ENCODE measurements around the gene NGFR. TPM values are rescaled to one million over a fixed set of nuclear protein-coding genes. Genes with fewer than 3 reads are reported as not detected.
A peak's percentile ranks its signal among the peaks of the same experiment; 100 is the strongest.

NGFR gene
- polyA plus RNA-seq, 4 donors, result 5.7 to 9.0 (median 6.2) TPM

GRCh38 chr17:49513044-49513395 is 17.9 kb downstream of the NGFR start:
- no peak for DNase-seq (ENCODE audit: low read depth in 4 of 4, low spot score in 3 of 4)

- DNase-seq (ENCODE audit: low read depth in 4 of 4, low spot score in 3 of 4), result no peak
Observed at GRCh38 chr17:49513641-49514040, 18.5 kb downstream of the NGFR start.

GRCh38 chr17:49514071-49514721 is 19.1 kb downstream of the NGFR start:
- DNase-seq (ENCODE audit: low read depth in 4 of 4, low spot score in 3 of 4), result no peak

- DNase-seq (ENCODE audit: low read depth in 4 of 4, low spot score in 3 of 4), result peak in 3 of 4 donors; percentile 51 to 75 (median 61)
Observed at GRCh38 chr17:49515196-49515770, 20.2 kb downstream of the NGFR start.

- no peak for DNase-seq (ENCODE audit: low read depth in 4 of 4, low spot score in 3 of 4)
Observed at GRCh38 chr17:49516180-49516579, 21.1 kb downstream of the NGFR start.

GRCh38 chr17:49518346-49519078 is 23.4 kb downstream of the NGFR start:
- no peak for DNase-seq (ENCODE audit: low read depth in 4 of 4, low spot score in 3 of 4)

- DNase-seq (ENCODE audit: low read depth in 4 of 4, low spot score in 3 of 4), result no peak
Observed at GRCh38 chr17:49519781-49520180, 24.7 kb downstream of the NGFR start.

- DNase-seq (ENCODE audit: low read depth in 4 of 4, low spot score in 3 of 4), result no peak
Observed at GRCh38 chr17:49520386-49521087, 25.4 kb downstream of the NGFR start.

- DNase-seq (ENCODE audit: low read depth in 4 of 4, low spot score in 3 of 4), result no peak
Observed at GRCh38 chr17:49521088-49521450, 26.0 kb downstream of the NGFR start.

- DNase-seq (ENCODE audit: low read depth in 4 of 4, low spot score in 3 of 4), result no peak
Observed at GRCh38 chr17:49521471-49522356, 26.6 kb downstream of the NGFR start.

GRCh38 chr17:49522357-49522890 is 27.3 kb downstream of the NGFR start:
- DNase-seq (ENCODE audit: low read depth in 4 of 4, low spot score in 3 of 4), result no peak

GRCh38 chr17:49523196-49523595 is 28.1 kb downstream of the NGFR start:
- DNase-seq (ENCODE audit: low read depth in 4 of 4, low spot score in 3 of 4), result no peak

- DNase-seq (ENCODE audit: low read depth in 4 of 4, low spot score in 3 of 4), result no peak
Observed at GRCh38 chr17:49523706-49524472, 28.8 kb downstream of the NGFR start.

- DNase-seq (ENCODE audit: low read depth in 4 of 4, low spot score in 3 of 4), result no peak
Observed at GRCh38 chr17:49524473-49525359, 29.6 kb downstream of the NGFR start.

GRCh38 chr17:49525831-49526741 is 31.0 kb downstream of the NGFR start:
- DNase-seq (ENCODE audit: low read depth in 4 of 4, low spot score in 3 of 4), result no peak

GRCh38 chr17:49527927-49528651 is 33.0 kb downstream of the NGFR start:
- DNase-seq (ENCODE audit: low read depth in 4 of 4, low spot score in 3 of 4), result no peak

GRCh38 chr17:49528966-49529365 is 33.9 kb downstream of the NGFR start:
- no peak for DNase-seq (ENCODE audit: low read depth in 4 of 4, low spot score in 3 of 4)

Data from right renal pelvis (tissue), 4 donors.